Measurements from ENCODE around the gene TERT.
A peak's percentile ranks its signal among the peaks of the same experiment; 100 is the strongest.

TERT gene

DNA sequence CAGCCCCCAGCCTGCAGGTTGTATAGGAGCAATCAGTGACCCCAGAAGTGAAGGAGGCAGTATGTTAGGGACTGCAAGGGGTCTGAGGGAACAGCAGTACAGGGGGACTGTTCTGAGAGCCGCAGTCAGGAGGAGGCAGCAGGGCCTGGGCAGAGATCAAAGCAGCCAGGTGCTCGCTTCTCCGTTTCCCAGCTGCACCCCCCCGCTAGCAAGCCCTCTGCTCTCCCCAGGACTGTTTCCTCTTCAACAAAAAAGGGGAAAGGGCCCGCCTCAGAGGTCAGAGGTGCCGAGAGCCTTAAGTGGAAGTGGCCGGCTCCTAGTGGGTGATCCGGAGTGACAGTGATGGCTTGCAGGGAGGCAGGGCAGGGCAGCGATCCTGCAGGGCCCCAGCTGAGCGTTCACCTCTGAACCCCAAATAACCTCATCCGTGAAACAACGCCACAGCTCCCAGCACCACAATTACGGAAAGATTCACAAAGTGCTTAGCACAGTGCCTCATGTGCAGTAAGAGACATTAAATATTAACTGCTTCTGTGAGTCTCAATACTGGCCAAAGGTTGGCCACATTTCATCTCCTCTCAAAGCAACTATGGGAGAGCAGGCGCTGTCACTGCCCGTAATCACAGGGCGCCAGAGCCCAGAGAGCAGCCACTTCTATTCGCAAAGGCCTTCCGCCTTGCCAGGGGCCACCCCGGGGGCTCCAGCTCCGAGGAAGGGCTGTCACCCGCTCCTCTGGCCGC, 42.1 kb upstream of the TERT start:
- no peak overlapping the region for H2AFZ ChIP-seq (ENCODE audit: low read depth, low read length)
- H3K27me3 ChIP-seq (ENCODE audit: insufficient read depth, low read length, poor library complexity) = no peaks in the 10 kb centered on the region
- no peak overlapping the region; the same call in 1 of the 2 replicates for H3K4me2 ChIP-seq (ENCODE audit: insufficient read depth, low read length)
- no peak for DNase-seq
- H3K27ac ChIP-seq (ENCODE audit: low read length) = no peak overlapping the region; the same call in 1 of the 2 replicates
- H3K36me3 ChIP-seq (ENCODE audit: insufficient read depth, low read length) = peaks cover 98% of the 10 kb centered on the region
- peaks cover 90% of the 10 kb centered on the region for H3K79me2 ChIP-seq (ENCODE audit: insufficient read depth, low read length)
- H3K9ac ChIP-seq (ENCODE audit: low read depth, low read length) = no peak overlapping the region
- peaks cover 23% of the 10 kb centered on the region for H3K4me1 ChIP-seq (ENCODE audit: insufficient read depth, low read length)
- no peak for ATAC-seq (ENCODE audit: insufficient read depth, low read depth)
- peaks cover 77% of the 10 kb centered on the region for H4K20me1 ChIP-seq (ENCODE audit: insufficient read depth, low read length)
- H3K4me3 ChIP-seq (ENCODE audit: low read depth in 1 of 2, low read length in 2 of 2) = no peak overlapping the region
- H3K9me3 ChIP-seq (ENCODE audit: insufficient read depth, low read length, severe bottlenecking) = no peaks in the 10 kb centered on the region
- TF ChIP-seq CTCF (IDR thresholded peaks at IDR 0.05; ENCODE audit: borderline replicate concordance, extremely low read depth, low read length, poor library complexity, severe bottlenecking) (no peak), EZH2 (IDR thresholded peaks at IDR 0.05; ENCODE audit: borderline replicate concordance, low read depth, low read length, severe bottlenecking) (no peak)

DNA sequence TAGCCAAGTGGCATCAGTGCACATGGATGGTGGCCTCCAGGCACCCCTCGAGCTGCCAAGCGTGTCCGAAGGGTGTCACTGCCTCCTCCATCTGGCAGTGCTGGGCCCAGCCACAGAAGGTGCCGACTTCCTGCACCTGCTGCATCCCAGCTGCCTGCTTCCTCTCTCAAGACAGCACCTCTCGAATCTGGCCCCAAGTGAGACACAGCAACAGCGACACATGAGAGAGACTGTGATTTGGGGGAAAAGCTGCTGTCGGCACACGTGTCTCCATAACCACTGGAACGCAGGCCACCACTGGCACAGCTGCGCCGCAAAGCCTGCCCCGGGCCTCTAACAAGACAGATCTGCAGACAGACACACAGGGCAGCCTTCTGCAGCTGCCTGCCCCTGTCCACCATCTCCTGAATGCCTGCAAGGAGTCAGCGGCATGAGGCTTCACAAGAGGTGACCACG, 41.3 kb upstream of the TERT start:
- Histone ChIP-seq H3K36me3 (ENCODE audit: insufficient read depth, low read length) (peaks cover 98% of the 10 kb centered on the region), H3K27ac (ENCODE audit: low read length) (peak overlapping the region; percentile 50), H3K4me3 (ENCODE audit: low read depth in 1 of 2, low read length in 2 of 2) (no peak overlapping the region), H3K9ac (ENCODE audit: low read depth, low read length) (no peak overlapping the region; the same call in 1 of the 2 replicates), H3K27me3 (ENCODE audit: insufficient read depth, low read length, poor library complexity) (no peaks in the 10 kb centered on the region), H3K4me2 (ENCODE audit: insufficient read depth, low read length) (no peak overlapping the region; the same call in 1 of the 2 replicates), H3K4me1 (ENCODE audit: insufficient read depth, low read length) (peaks cover 16% of the 10 kb centered on the region), H3K79me2 (ENCODE audit: insufficient read depth, low read length) (peaks cover 90% of the 10 kb centered on the region), H2AFZ (ENCODE audit: low read depth, low read length) (no peak overlapping the region), H3K9me3 (ENCODE audit: insufficient read depth, low read length, severe bottlenecking) (no peaks in the 10 kb centered on the region), H4K20me1 (ENCODE audit: insufficient read depth, low read length) (peaks cover 75% of the 10 kb centered on the region)
- DNase-seq = no peak
- TF ChIP-seq EZH2 (IDR thresholded peaks at IDR 0.05; ENCODE audit: borderline replicate concordance, low read depth, low read length, severe bottlenecking) = no peak
- TF ChIP-seq CTCF (IDR thresholded peaks at IDR 0.05; ENCODE audit: borderline replicate concordance, extremely low read depth, low read length, poor library complexity, severe bottlenecking) = no peak
- ATAC-seq (ENCODE audit: insufficient read depth, low read depth) = no peak

GRCh38 chr5:1335540-1336095, 40.8 kb upstream of the TERT start:
- Histone ChIP-seq H3K9me3 (ENCODE audit: insufficient read depth, low read length, severe bottlenecking) (no peaks in the 10 kb centered on the region), H3K4me3 (ENCODE audit: low read depth in 1 of 2, low read length in 2 of 2) (no peak overlapping the region), H2AFZ (ENCODE audit: low read depth, low read length) (no peak overlapping the region), H4K20me1 (ENCODE audit: insufficient read depth, low read length) (peaks cover 76% of the 10 kb centered on the region), H3K9ac (ENCODE audit: low read depth, low read length) (no peak overlapping the region; the same call in 1 of the 2 replicates), H3K27me3 (ENCODE audit: insufficient read depth, low read length, poor library complexity) (no peaks in the 10 kb centered on the region), H3K4me2 (ENCODE audit: insufficient read depth, low read length) (no peak overlapping the region), H3K27ac (ENCODE audit: low read length) (peak overlapping the region; percentile 50; the same call in 1 of the 2 replicates), H3K4me1 (ENCODE audit: insufficient read depth, low read length) (peaks cover 13% of the 10 kb centered on the region), H3K79me2 (ENCODE audit: insufficient read depth, low read length) (peaks cover 91% of the 10 kb centered on the region), H3K36me3 (ENCODE audit: insufficient read depth, low read length) (peaks cover 98% of the 10 kb centered on the region)
- TF ChIP-seq CTCF (IDR thresholded peaks at IDR 0.05; ENCODE audit: borderline replicate concordance, extremely low read depth, low read length, poor library complexity, severe bottlenecking) (no peak), EZH2 (IDR thresholded peaks at IDR 0.05; ENCODE audit: borderline replicate concordance, low read depth, low read length, severe bottlenecking) (no peak)
- ATAC-seq (ENCODE audit: insufficient read depth, low read depth) (no peak), DNase-seq (no peak)
